ENCODE data around the gene PRKAR2B.

The PRKAR2B gene

GRCh38 chr7:107076781-107077698 lies 32.5 kb downstream of the PRKAR2B start:
- ATAC-seq (ENCODE audit: low read depth) (no peak), DNase-seq (ENCODE audit: low spot score) (no peak)
- Histone ChIP-seq H3K27me3 (ENCODE audit: insufficient read depth, poor library complexity, severe bottlenecking) (peaks cover 2% of the 10 kb centered on the region), H3K27ac (ENCODE audit: poor library complexity, severe bottlenecking) (no peak overlapping the region), H3K36me3 (ENCODE audit: low read depth) (no peaks in the 10 kb centered on the region), H3K4me1 (ENCODE audit: insufficient read depth, poor library complexity, severe bottlenecking) (no peaks in the 10 kb centered on the region), H3K9me3 (ENCODE audit: severe bottlenecking) (no peaks in the 10 kb centered on the region), H3K4me3 (ENCODE audit: severe bottlenecking) (no peak overlapping the region)
- no peak for TF ChIP-seq CTCF (IDR thresholded peaks at IDR 0.05; ENCODE audit: poor library complexity, severe bottlenecking)

- DNase-seq (ENCODE audit: low spot score) = no peak
- no peak for TF ChIP-seq CTCF (IDR thresholded peaks at IDR 0.05; ENCODE audit: poor library complexity, severe bottlenecking)
- no peak overlapping the region for H3K4me3 ChIP-seq (ENCODE audit: severe bottlenecking)
These were observed 33.4 kb downstream of the PRKAR2B start for GRCh38 chr7:107077699-107078516.

GRCh38 chr7:107078517-107078966 lies 34.0 kb downstream of the PRKAR2B start:
- no peaks in the 10 kb centered on the region for H3K36me3 ChIP-seq (ENCODE audit: low read depth)
- H3K4me3 ChIP-seq (ENCODE audit: severe bottlenecking) = no peak overlapping the region
- no peaks in the 10 kb centered on the region for H3K9me3 ChIP-seq (ENCODE audit: severe bottlenecking)
- peaks cover 2% of the 10 kb centered on the region for H3K27me3 ChIP-seq (ENCODE audit: insufficient read depth, poor library complexity, severe bottlenecking)
- no peak for TF ChIP-seq CTCF (IDR thresholded peaks at IDR 0.05; ENCODE audit: poor library complexity, severe bottlenecking)
- DNase-seq (ENCODE audit: low spot score) (peak; percentile 62), ATAC-seq (ENCODE audit: low read depth) (peak; percentile 80)
- H3K27ac ChIP-seq (ENCODE audit: poor library complexity, severe bottlenecking) = no peak overlapping the region
- no peaks in the 10 kb centered on the region for H3K4me1 ChIP-seq (ENCODE audit: insufficient read depth, poor library complexity, severe bottlenecking)

More at GRCh38 chr7:107077699-107078516, 33.4 kb downstream of the PRKAR2B start:
- ATAC-seq (ENCODE audit: low read depth) = no peak
- H3K27me3 ChIP-seq (ENCODE audit: insufficient read depth, poor library complexity, severe bottlenecking) = peaks cover 2% of the 10 kb centered on the region
- no peaks in the 10 kb centered on the region for H3K9me3 ChIP-seq (ENCODE audit: severe bottlenecking)
- H3K36me3 ChIP-seq (ENCODE audit: low read depth) = no peaks in the 10 kb centered on the region
- H3K4me1 ChIP-seq (ENCODE audit: insufficient read depth, poor library complexity, severe bottlenecking) = no peaks in the 10 kb centered on the region
- no peak overlapping the region for H3K27ac ChIP-seq (ENCODE audit: poor library complexity, severe bottlenecking)

GRCh38 chr7:107079212-107079940 lies 34.9 kb downstream of the PRKAR2B start:
- no peaks in the 10 kb centered on the region for H3K9me3 ChIP-seq (ENCODE audit: severe bottlenecking)
- H3K27ac ChIP-seq (ENCODE audit: poor library complexity, severe bottlenecking) = no peak overlapping the region
- ATAC-seq (ENCODE audit: low read depth) = no peak
- peaks cover 2% of the 10 kb centered on the region for H3K27me3 ChIP-seq (ENCODE audit: insufficient read depth, poor library complexity, severe bottlenecking)
- H3K4me3 ChIP-seq (ENCODE audit: severe bottlenecking) = no peak overlapping the region
- TF ChIP-seq CTCF (IDR thresholded peaks at IDR 0.05; ENCODE audit: poor library complexity, severe bottlenecking) = no peak
- no peak for DNase-seq (ENCODE audit: low spot score)
- no peaks in the 10 kb centered on the region for H3K36me3 ChIP-seq (ENCODE audit: low read depth)
- no peaks in the 10 kb centered on the region for H3K4me1 ChIP-seq (ENCODE audit: insufficient read depth, poor library complexity, severe bottlenecking)

Measured in RWPE2 (cell line).